Dermis blood vessel endothelial cell (primary cell): Measurements from ENCODE around the gene UBE3D. TPM values are rescaled to one million over a fixed set of nuclear protein-coding genes. Genes with fewer than 3 reads are reported as not detected.
"Not testable (repeated sequence)": the region's sequence is repeated elsewhere in the genome, so short reads cannot be mapped to it uniquely, and the experiment has no call there.

Source experiments
- DNase-seq: peaks from one replicate; pipeline ENCODE4 v3.0.0; 2010
- total RNA-seq: library from RNA; depleted of rRNA; stranded (reverse); fragments of >200 nt; gene quantifications from 2 replicates; pipeline ENCODE4 v1.2.3, GENCODE V29; 2014

UBE3D gene
- total RNA-seq, 1 donor from 2014 or later, result 5.8 TPM

- DNase-seq, result no peak
Measured at GRCh38 chr6:82909551-82909950, 156.1 kb downstream of the UBE3D start.

GRCh38 chr6:82908661-82909060 lies 157.0 kb downstream of the UBE3D start:
- DNase-seq, result no peak

- DNase-seq, result peak; percentile 17
Measured at GRCh38 chr6:82906951-82907350, 158.7 kb downstream of the UBE3D start.

- DNase-seq, result peak; percentile 7
Measured at GRCh38 chr6:82906489-82906888, 159.2 kb downstream of the UBE3D start.

- DNase-seq, result no peak
Measured at GRCh38 chr6:82904860-82905259, 160.8 kb downstream of the UBE3D start.

GRCh38 chr6:82904257-82904656 lies 161.4 kb downstream of the UBE3D start:
- no peak for DNase-seq

- no peak for DNase-seq
Measured at GRCh38 chr6:82902290-82902689, 163.4 kb downstream of the UBE3D start.

GRCh38 chr6:82894653-82895259 lies 170.9 kb downstream of the UBE3D start:
- DNase-seq, result no peak

GRCh38 chr6:82893889-82894652 lies 171.6 kb downstream of the UBE3D start:
- no peak for DNase-seq

GRCh38 chr6:82891503-82891902 lies 174.1 kb downstream of the UBE3D start:
- DNase-seq, result not testable (repeated sequence)

GRCh38 chr6:82891076-82891475 lies 174.6 kb downstream of the UBE3D start:
- no peak for DNase-seq

- DNase-seq, result no peak
Measured at GRCh38 chr6:82890240-82890639, 175.4 kb downstream of the UBE3D start.

- DNase-seq, result no peak
Measured at GRCh38 chr6:82889143-82889542, 176.5 kb downstream of the UBE3D start.

GRCh38 chr6:82882363-82883023 lies 183.1 kb downstream of the UBE3D start:
- no peak for DNase-seq

- DNase-seq, result no peak
Measured at GRCh38 chr6:82881519-82881918, 184.1 kb downstream of the UBE3D start.

- peak; percentile 71 for DNase-seq
Measured at GRCh38 chr6:82878812-82879211, 186.8 kb downstream of the UBE3D start.

- no peak for DNase-seq
Measured at GRCh38 chr6:82877213-82878195, 188.1 kb downstream of the UBE3D start.

- DNase-seq, result peak; percentile 86
Measured at GRCh38 chr6:82875573-82876185, 190.0 kb downstream of the UBE3D start.

- no peak for DNase-seq
Measured at GRCh38 chr6:82874867-82875266, 190.8 kb downstream of the UBE3D start.

GRCh38 chr6:82872185-82872584 lies 193.5 kb downstream of the UBE3D start:
- DNase-seq, result no peak

GRCh38 chr6:82870582-82871172 lies 195.0 kb downstream of the UBE3D start:
- no peak for DNase-seq

GRCh38 chr6:82869493-82869892 lies 196.1 kb downstream of the UBE3D start:
- DNase-seq, result no peak
